Activated naive CD4-positive, alpha-beta T cell treated with anti-CD3 and anti-CD28 coated beads for 36 hours (primary cell): ENCODE data around the gene POU1F1. TPM values are rescaled to one million over a fixed set of nuclear protein-coding genes. Genes with fewer than 3 reads are reported as not detected.
"Not testable (repeated sequence)": the region's sequence is repeated elsewhere in the genome, so short reads cannot be mapped to it uniquely, and the experiment has no call there.

Source experiments
- CTCF ChIA-PET: fragments of 350-600 bp; sonication (Branson Sonifier 250); formaldehyde crosslinking; loops from one replicate; lab custom pipeline; 2021; ENCODE audit warnings: antibody characterized with exemption; lab: Charles Lee
- DNase-seq: peaks from one replicate; pipeline ENCODE4 v3.0.0-alpha.2; 2020
- H3K27ac Mint-ChIP-seq: one replicate; pipeline ENCODE4 v1.8.0; 2021; ENCODE audit warnings: mild to moderate bottlenecking, mixed read lengths
- H3K27me3 Mint-ChIP-seq: one replicate; pipeline ENCODE4 v1.8.0; 2021; ENCODE audit warnings: low read depth, mixed read lengths
- H3K36me3 Mint-ChIP-seq: one replicate; pipeline ENCODE4 v1.8.0; 2021; ENCODE audit warnings: low read depth, mixed read lengths
- H3K4me1 Mint-ChIP-seq: one replicate; pipeline ENCODE4 v1.8.0; 2021; ENCODE audit warnings: low read depth, mixed read lengths
- H3K4me3 Mint-ChIP-seq: one replicate; pipeline ENCODE4 v1.8.0; 2021; ENCODE audit warnings: mild to moderate bottlenecking, moderate library complexity, mixed read lengths
- H3K9me3 Mint-ChIP-seq: one replicate; pipeline ENCODE4 v1.8.0; 2021; ENCODE audit warnings: mixed read lengths
- intact Hi-C: fragments of 100-400 bp; cut with micrococcal nuclease; formaldehyde crosslinking; loops from one replicate; pipeline ENCODE4 v1.15.1; 2023
- total RNA-seq, 2 experiments: library from RNA; stranded (reverse); gene quantifications; one replicate each; pipeline ENCODE4 v1.2.3, GENCODE V29; 2021

The POU1F1 gene, protein sequence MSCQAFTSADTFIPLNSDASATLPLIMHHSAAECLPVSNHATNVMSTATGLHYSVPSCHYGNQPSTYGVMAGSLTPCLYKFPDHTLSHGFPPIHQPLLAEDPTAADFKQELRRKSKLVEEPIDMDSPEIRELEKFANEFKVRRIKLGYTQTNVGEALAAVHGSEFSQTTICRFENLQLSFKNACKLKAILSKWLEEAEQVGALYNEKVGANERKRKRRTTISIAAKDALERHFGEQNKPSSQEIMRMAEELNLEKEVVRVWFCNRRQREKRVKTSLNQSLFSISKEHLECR
- not detected for total RNA-seq

DNA sequence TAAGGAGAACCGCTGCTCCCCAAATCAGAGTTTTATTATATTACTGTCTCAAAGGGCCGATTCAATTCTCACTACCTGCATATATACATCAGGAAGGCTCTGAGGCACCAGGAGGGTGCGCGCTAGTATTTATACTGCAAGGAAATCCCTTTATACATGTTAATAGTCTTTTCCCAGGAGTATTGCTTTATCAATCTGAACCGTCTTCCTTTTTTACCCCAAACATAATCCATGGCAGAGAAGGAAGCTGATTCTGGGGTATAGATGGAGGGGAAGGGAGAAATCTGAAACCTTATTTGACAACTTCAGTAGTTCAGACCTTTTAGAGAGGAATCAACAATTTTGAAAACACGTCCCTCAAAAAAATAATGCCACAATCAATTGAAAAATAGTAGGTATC is at the start of gene POU1F1:
Gene POU1F1 (minus strand): TSS at position 101 of the 400 bp plus-strand sequence. CDS start 122 bp downstream, outside the sequence.
- intact Hi-C loops, result no loop called here
- H3K4me3 Mint-ChIP-seq, result no peak within 1 kb of the TSS
- no peak within 1 kb of the TSS for H3K27ac Mint-ChIP-seq
- H3K9me3 Mint-ChIP-seq, result no peaks in the 10 kb centered on the region
- CTCF ChIA-PET, result no interaction called here
- H3K4me1 Mint-ChIP-seq, result peaks cover 13% of the 10 kb centered on the region
- peaks cover 2% of the 10 kb centered on the region for H3K27me3 Mint-ChIP-seq
- DNase-seq, result no peak
- no peaks in the 10 kb centered on the region for H3K36me3 Mint-ChIP-seq

GRCh38 chr3:87324609-87325008 is 48.2 kb upstream of the POU1F1 start:
- Mint-ChIP-seq H3K4me3 (no peak overlapping the region), H3K27me3 (peaks cover 15% of the 10 kb centered on the region), H3K9me3 (no peaks in the 10 kb centered on the region), H3K27ac (no peak overlapping the region), H3K36me3 (no peaks in the 10 kb centered on the region), H3K4me1 (no peaks in the 10 kb centered on the region)
- no peak for DNase-seq
- intact Hi-C loops, result no loop called here
- CTCF ChIA-PET, result interaction anchor here (1.3 to 1.6 kb wide), 2 partner anchors 26 to 27 kb away, joined by 5 to 8 read pairs; no protein-coding TSS in a partner anchor

DNA sequence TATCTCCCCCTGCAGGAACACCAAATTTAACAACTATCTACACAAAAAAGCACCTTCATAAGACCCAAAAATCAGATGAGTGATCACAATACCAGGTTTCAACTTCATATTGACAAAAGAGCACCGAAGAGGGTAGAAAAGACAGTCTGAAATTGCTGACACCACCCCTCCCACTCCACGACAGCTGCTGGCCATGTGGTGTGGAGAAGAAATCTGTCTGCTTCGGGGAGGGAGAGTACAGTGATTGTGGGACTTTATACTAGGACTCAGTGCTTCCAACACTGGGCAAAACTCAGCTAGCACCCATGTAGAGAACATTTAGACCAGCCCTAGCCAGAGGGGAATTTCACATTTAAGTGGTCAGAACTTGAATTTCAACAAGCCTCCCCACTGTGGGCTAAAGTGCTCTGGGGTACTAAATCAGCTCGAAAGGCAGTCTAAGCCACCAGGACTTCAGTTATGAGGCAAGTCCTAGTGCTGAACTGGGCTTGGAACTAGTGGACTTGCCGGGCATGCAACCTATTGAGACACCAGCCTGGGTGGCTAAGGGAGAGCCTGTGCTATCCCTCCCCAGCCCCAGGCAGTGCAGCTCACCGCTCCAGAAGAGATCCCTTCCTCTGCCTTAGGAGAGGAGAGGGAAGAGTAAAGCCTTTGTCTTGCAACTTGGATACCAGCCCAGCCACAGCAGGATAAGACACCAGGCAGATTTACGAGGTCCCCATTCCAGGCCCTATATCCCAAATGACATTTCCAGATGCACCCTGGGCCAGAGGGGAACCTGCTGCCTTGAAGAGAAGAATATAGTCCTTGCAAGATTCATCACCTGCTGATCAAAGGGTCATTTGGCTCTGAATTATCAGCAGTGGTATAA is 44.6 kb upstream of the POU1F1 start:
- H3K4me3 Mint-ChIP-seq, result no peak overlapping the region
- H3K9me3 Mint-ChIP-seq, result no peaks in the 10 kb centered on the region
- intact Hi-C loops, result no loop called here
- DNase-seq, result no peak
- no peaks in the 10 kb centered on the region for H3K4me1 Mint-ChIP-seq
- CTCF ChIA-PET, result interaction anchor here (1.3 kb wide), 1 partner anchor 30 kb away, joined by 5 read pairs; no protein-coding TSS in a partner anchor
- no peaks in the 10 kb centered on the region for H3K36me3 Mint-ChIP-seq
- no peak overlapping the region for H3K27ac Mint-ChIP-seq
- H3K27me3 Mint-ChIP-seq, result peaks cover 17% of the 10 kb centered on the region

DNA sequence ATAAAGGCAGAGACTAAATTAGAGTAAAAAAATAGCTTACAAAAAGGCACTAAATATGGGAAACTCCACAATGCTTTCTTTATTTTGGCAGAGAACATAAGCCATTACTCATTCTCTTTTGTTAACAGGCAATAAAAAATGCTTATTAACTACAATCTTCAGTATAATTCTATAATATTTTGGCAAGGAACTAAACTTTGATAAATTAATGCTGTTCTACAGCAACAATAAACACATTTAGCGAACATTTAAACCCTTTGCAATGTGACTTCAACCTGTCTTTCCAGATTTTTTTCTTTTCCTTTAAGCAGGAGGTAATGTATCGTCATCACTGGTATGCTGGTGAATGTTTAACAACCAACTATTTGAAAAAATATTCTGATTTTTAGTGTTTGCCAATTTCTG is 42.2 kb upstream of the POU1F1 start:
- H3K36me3 Mint-ChIP-seq, result no peaks in the 10 kb centered on the region
- H3K27me3 Mint-ChIP-seq, result peaks cover 12% of the 10 kb centered on the region
- intact Hi-C loops, result no loop called here
- no peak overlapping the region for H3K27ac Mint-ChIP-seq
- no peaks in the 10 kb centered on the region for H3K9me3 Mint-ChIP-seq
- H3K4me3 Mint-ChIP-seq, result no peak overlapping the region
- peaks cover under 1% of the 10 kb centered on the region for H3K4me1 Mint-ChIP-seq
- DNase-seq, result no peak
- CTCF ChIA-PET, result no interaction called here

GRCh38 chr3:87317779-87318178 is 41.4 kb upstream of the POU1F1 start:
- Mint-ChIP-seq H3K27me3 (peaks cover 8% of the 10 kb centered on the region), H3K4me1 (peaks cover 8% of the 10 kb centered on the region), H3K9me3 (no peaks in the 10 kb centered on the region), H3K36me3 (no peaks in the 10 kb centered on the region), H3K4me3 (no peak overlapping the region), H3K27ac (no peak overlapping the region)
- intact Hi-C loops, result no loop called here
- CTCF ChIA-PET, result no interaction called here
- DNase-seq, result no peak

DNA sequence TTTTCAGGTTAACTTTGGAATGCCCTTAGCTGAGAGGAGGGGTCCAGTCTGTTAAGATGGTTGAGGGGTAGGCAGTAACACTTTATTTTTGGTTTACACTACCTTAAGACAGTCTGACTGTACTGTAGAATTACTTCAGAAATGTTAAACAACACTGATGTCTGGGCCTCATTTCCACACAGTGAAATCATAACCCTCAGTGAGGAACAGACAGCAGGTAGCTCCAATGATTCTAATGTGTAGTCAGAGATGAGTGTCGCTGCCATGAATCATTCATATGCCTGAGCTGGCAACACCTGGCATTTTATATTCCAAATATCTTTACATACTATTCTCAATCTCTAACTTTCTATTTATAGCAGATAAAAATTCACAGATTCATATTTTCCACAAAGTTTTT is 37.3 kb upstream of the POU1F1 start:
- H3K4me3 Mint-ChIP-seq, result no peak overlapping the region
- DNase-seq, result peak; percentile 16
- H3K9me3 Mint-ChIP-seq, result no peaks in the 10 kb centered on the region
- peaks cover 3% of the 10 kb centered on the region for H3K27me3 Mint-ChIP-seq
- H3K27ac Mint-ChIP-seq, result no peak overlapping the region
- CTCF ChIA-PET, result interaction anchor here (1.6 kb wide), 1 partner anchor 20 kb away, joined by 5 read pairs; no protein-coding TSS in a partner anchor
- no peaks in the 10 kb centered on the region for H3K36me3 Mint-ChIP-seq
- intact Hi-C loops, result loop anchor here (1.0 kb wide), 4 partner anchors 20 to 802 kb away; no protein-coding TSS in a partner anchor
- H3K4me1 Mint-ChIP-seq, result peaks cover 18% of the 10 kb centered on the region

- H3K27me3 Mint-ChIP-seq, result peaks cover 2% of the 10 kb centered on the region
- peaks cover 24% of the 10 kb centered on the region for H3K4me1 Mint-ChIP-seq
- no peak overlapping the region for H3K27ac Mint-ChIP-seq
- no peaks in the 10 kb centered on the region for H3K9me3 Mint-ChIP-seq
- H3K4me3 Mint-ChIP-seq, result no peak overlapping the region
- H3K36me3 Mint-ChIP-seq, result no peaks in the 10 kb centered on the region
- intact Hi-C loops, result no loop called here
- DNase-seq, result no peak
- CTCF ChIA-PET, result interaction anchor here (1.2 kb wide), 1 partner anchor 13 kb away, joined by 5 read pairs; no protein-coding TSS in a partner anchor
These were observed 34.9 kb upstream of the POU1F1 start for GRCh38 chr3:87311309-87311708.

GRCh38 chr3:87309601-87310000 is 33.2 kb upstream of the POU1F1 start:
- peaks cover 24% of the 10 kb centered on the region for H3K4me1 Mint-ChIP-seq
- no peak for DNase-seq
- peaks cover 2% of the 10 kb centered on the region for H3K27me3 Mint-ChIP-seq
- intact Hi-C loops, result no loop called here
- H3K4me3 Mint-ChIP-seq, result no peak overlapping the region
- no peaks in the 10 kb centered on the region for H3K9me3 Mint-ChIP-seq
- CTCF ChIA-PET, result no interaction called here
- H3K36me3 Mint-ChIP-seq, result no peaks in the 10 kb centered on the region
- no peak overlapping the region for H3K27ac Mint-ChIP-seq

DNA sequence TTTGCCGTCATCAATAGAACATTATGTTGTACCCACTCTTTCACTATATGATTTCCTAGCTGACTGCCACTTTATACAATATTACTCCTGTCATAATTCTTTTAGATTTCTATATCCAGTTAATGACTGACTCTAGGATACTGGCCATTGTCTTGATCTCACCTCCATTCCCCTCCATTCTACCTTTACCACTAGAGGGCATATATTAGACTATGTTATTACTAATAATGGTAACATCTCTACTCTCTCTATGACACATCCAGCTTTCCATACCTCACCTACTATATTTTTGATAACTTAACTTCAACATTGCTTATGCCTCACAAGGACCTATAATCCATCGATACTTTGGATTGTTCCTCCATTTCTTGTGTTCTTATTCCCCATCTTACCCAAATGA is 31.4 kb upstream of the POU1F1 start:
- H3K4me3 Mint-ChIP-seq, result no peak overlapping the region
- H3K4me1 Mint-ChIP-seq, result peaks cover 17% of the 10 kb centered on the region
- CTCF ChIA-PET, result interaction anchor here (0.6 kb wide), 1 partner anchor 43 kb away, joined by 3 read pairs; no protein-coding TSS in a partner anchor
- intact Hi-C loops, result no loop called here
- H3K36me3 Mint-ChIP-seq, result no peaks in the 10 kb centered on the region
- H3K9me3 Mint-ChIP-seq, result no peaks in the 10 kb centered on the region
- H3K27me3 Mint-ChIP-seq, result peaks cover 2% of the 10 kb centered on the region
- H3K27ac Mint-ChIP-seq, result no peak overlapping the region
- no peak for DNase-seq

- peaks cover 8% of the 10 kb centered on the region for H3K4me1 Mint-ChIP-seq
- H3K9me3 Mint-ChIP-seq, result no peaks in the 10 kb centered on the region
- CTCF ChIA-PET, result interaction anchor here (0.6 kb wide), 1 partner anchor 863 kb away, joined by 10 read pairs; no protein-coding TSS in a partner anchor
- intact Hi-C loops, result no loop called here
- H3K36me3 Mint-ChIP-seq, result no peaks in the 10 kb centered on the region
- H3K4me3 Mint-ChIP-seq, result no peak overlapping the region
- peaks cover 2% of the 10 kb centered on the region for H3K27me3 Mint-ChIP-seq
- H3K27ac Mint-ChIP-seq, result no peak overlapping the region
- no peak for DNase-seq
These were observed 29.1 kb upstream of the POU1F1 start for GRCh38 chr3:87305517-87305916.

DNA sequence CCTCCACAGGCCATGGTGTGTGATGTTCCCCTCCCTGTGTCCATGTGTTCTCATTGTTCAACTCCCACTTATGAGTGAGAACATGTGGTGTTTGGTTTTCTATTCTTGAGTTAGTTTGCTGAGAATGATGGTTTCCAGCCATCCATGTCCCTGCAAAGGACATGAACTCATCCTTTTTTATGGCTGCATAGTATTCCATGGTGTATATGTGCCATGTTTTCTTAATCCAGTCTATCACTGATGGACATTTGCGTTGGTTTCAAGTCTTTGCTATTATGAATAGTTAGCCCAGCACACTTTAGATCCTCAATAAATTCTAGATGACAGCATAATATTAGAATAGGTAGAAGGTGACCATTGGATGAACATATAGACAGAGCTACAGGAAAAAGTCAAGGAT is 28.6 kb upstream of the POU1F1 start:
- H3K9me3 Mint-ChIP-seq, CTCF ChIA-PET, H3K27me3 Mint-ChIP-seq, H3K4me1 Mint-ChIP-seq, H3K36me3 Mint-ChIP-seq, H3K27ac Mint-ChIP-seq, DNase-seq, intact Hi-C loops, H3K4me3 Mint-ChIP-seq: not testable (repeated sequence)

DNA sequence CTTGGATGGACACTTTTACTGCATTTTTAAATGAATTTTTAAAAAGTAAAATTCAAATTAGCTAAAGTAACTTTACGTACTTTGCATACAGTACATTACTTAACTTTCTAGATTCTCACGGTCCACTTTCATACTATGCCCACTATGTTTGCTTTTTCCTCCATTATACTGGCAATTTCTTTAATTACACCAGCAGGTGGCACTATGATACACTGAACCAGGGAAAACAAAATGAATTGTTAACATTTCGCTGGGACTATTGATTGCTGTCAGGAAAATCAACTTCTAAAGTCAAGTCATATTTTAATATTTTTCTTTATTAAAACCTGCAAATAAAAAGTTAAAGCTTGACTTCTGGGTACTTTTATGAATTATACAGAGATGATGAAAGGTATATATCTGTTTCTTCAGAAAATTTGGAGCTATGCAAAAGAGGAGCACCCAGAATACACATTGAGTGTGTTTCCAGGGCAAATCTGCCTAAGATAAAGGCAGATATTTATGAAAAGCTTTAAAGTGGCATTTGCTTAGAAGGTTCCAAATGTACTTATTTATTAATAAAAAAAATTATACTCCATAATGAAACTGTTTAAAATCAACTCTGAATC is 21.8 kb upstream of the POU1F1 start:
- Mint-ChIP-seq H3K27ac (no peak overlapping the region), H3K9me3 (peaks cover 4% of the 10 kb centered on the region), H3K4me3 (no peak overlapping the region), H3K4me1 (no peaks in the 10 kb centered on the region), H3K27me3 (no peaks in the 10 kb centered on the region), H3K36me3 (no peaks in the 10 kb centered on the region)
- no peak for DNase-seq
- CTCF ChIA-PET, result interaction anchor here (0.5 to 2.1 kb wide), 18 partner anchors 11 to 705 kb away, joined by 3 to 12 read pairs (median 4); no protein-coding TSS in a partner anchor
- intact Hi-C loops, result loop anchor here (1.0 to 5.0 kb wide), 6 partner anchors 37 to 882 kb away; no protein-coding TSS in a partner anchor
